Measurements from ENCODE around the gene CTTNBP2NL.

DNA sequence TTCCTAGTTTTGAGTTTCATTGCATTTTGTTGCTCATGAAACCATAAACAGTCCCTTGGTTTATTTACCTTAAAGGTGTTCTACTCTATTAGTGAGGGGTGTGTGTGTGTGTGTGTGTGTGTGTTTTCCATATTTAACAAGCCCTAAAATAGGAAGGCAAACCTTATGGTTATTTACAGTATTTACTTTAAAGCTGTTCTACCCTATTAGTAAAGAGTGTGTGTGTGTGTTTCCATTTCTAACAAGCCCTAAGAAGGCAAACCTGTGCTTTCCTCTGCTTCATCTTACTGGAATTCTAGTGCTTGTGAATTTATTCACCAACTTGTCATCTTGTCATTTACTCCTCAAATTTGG is 53.6 kb downstream of the CTTNBP2NL start:
- TF ChIP-seq EZH2 (IDR thresholded peaks at IDR 0.05; ENCODE audit: insufficient read depth, poor library complexity, severe bottlenecking): no peak
- TF ChIP-seq EZH2phosphoT487 (IDR thresholded peaks at IDR 0.05; ENCODE audit: insufficient read depth, low read depth): no peak

Data from GM23248 (cell line).